HepG2 (cell line): Measurements from ENCODE around the gene E2F1. TPM values are rescaled to one million over a fixed set of nuclear protein-coding genes. Genes with fewer than 3 reads are reported as not detected.

Experiments used
- CCDC6 ChIP-seq: sonication (generic); formaldehyde crosslinking; IDR thresholded peaks from 2 replicates; pipeline ENCODE4 v1.8.1; 2022; ENCODE audit warnings: mild to moderate bottlenecking, missing genetic modification reagents, moderate library complexity
- CHD4 ChIP-seq: fragments of 200-600 bp; sonication (generic); IDR thresholded peaks from 2 replicates; pipeline ENCODE4 v1.7.0; 2017; ENCODE audit warnings: mild to moderate bottlenecking, low read length, borderline replicate concordance
- CREB1 ChIP-seq, 2 experiments: fragments of 450-650 bp in 1 of 2; IDR thresholded peaks; 2 replicates each; pipeline ENCODE4 v1.6.1; 2016 to 2017; ENCODE audit warnings: control low read depth in 1 of 2, mild to moderate bottlenecking in 1 of 2, missing compliant biosample characterization in 1 of 2, missing genetic modification characterization in 1 of 2
- E2F5 ChIP-seq: sonication (generic); formaldehyde crosslinking; conservative IDR thresholded peaks from 2 replicates; pipeline ENCODE4 v1.4.0; 2020; ENCODE audit warnings: missing genetic modification reagents
- GATAD2A ChIP-seq: IDR thresholded peaks from 2 replicates; pipeline ENCODE4 v1.6.1; 2016
- GPN1 ChIP-seq: sonication (generic); formaldehyde crosslinking; IDR thresholded peaks from 2 replicates; pipeline ENCODE4 v1.5.1; 2020; ENCODE audit warnings: missing genetic modification reagents, borderline replicate concordance
- HCFC1 ChIP-seq: fragments of 150-350 bp; IDR thresholded peaks from 2 replicates; pipeline ENCODE4 v1.6.1; 2014; ENCODE audit warnings: low read depth, low read length
- HNRNPL ChIP-seq: fragments of 200-400 bp; formaldehyde crosslinking; IDR thresholded peaks from 2 replicates; pipeline ENCODE4 v1.6.1; 2017; ENCODE audit warnings: mild to moderate bottlenecking, low read depth, low read length
- ISL2 ChIP-seq: sonication (generic); formaldehyde crosslinking; IDR thresholded peaks from 2 replicates; pipeline ENCODE4 v1.5.0; 2020; ENCODE audit warnings: missing genetic modification reagents
- KMT2A ChIP-seq: sonication (generic); formaldehyde crosslinking; IDR thresholded peaks from 2 replicates; pipeline ENCODE4 v1.4.0; 2020; ENCODE audit warnings: missing genetic modification reagents
- MED8 ChIP-seq: sonication (generic); formaldehyde crosslinking; IDR thresholded peaks from 2 replicates; pipeline ENCODE4 v1.8.1; 2023; ENCODE audit warnings: mild to moderate bottlenecking, missing genetic modification reagents; ENCODE audit not compliant: insufficient replicate concordance
- MYPOP ChIP-seq: sonication (generic); formaldehyde crosslinking; IDR thresholded peaks from 2 replicates; pipeline ENCODE4 v1.8.1; 2023; ENCODE audit warnings: mild to moderate bottlenecking, moderate library complexity, missing genetic modification reagents
- NFE2L2 ChIP-seq: fragments of 150-350 bp; IDR thresholded peaks from 2 replicates; pipeline ENCODE4 v1.6.1; 2014; ENCODE audit warnings: low read length
- PAX8 ChIP-seq: sonication (generic); formaldehyde crosslinking; IDR thresholded peaks from 2 replicates; pipeline ENCODE4 v1.8.0; 2022; ENCODE audit warnings: mild to moderate bottlenecking, missing genetic modification reagents, borderline replicate concordance
- PBX3 ChIP-seq: sonication (generic); formaldehyde crosslinking; IDR thresholded peaks from 2 replicates; pipeline ENCODE4 v1.8.1; 2023; ENCODE audit warnings: missing genetic modification reagents, inconsistent platforms, borderline replicate concordance
- TCF7 ChIP-seq: sonication (generic); IDR thresholded peaks from 2 replicates; pipeline ENCODE4 v1.6.1; 2016; ENCODE audit warnings: antibody characterized with exemption, low read depth
- WIZ ChIP-seq: sonication (generic); formaldehyde crosslinking; IDR thresholded peaks from 2 replicates; pipeline ENCODE4 v1.5.1; 2020; ENCODE audit warnings: mild to moderate bottlenecking, missing genetic modification reagents
- ZFP91 ChIP-seq: sonication (generic); formaldehyde crosslinking; IDR thresholded peaks from 2 replicates; pipeline ENCODE4 v1.9.0; 2022; ENCODE audit warnings: missing genetic modification reagents, mild to moderate bottlenecking, borderline replicate concordance
- ZMAT3 ChIP-seq: sonication (generic); formaldehyde crosslinking; conservative IDR thresholded peaks from 2 replicates; pipeline ENCODE4 v1.7.0; 2021; ENCODE audit warnings: missing genetic modification reagents
- ZNF512B ChIP-seq: sonication (generic); formaldehyde crosslinking; IDR thresholded peaks from 2 replicates; pipeline ENCODE4 v1.5.1; 2020; ENCODE audit warnings: missing genetic modification reagents, mild to moderate bottlenecking, borderline replicate concordance
- polyA plus RNA-seq, 8 experiments: library from polyadenylated mRNA; depleted of rRNA in 3 of 8; stranded (reverse) in 7 of 8; unstranded in 1 of 8; fragments of >200 nt; fragmentation: Illumina TruSeq in 4 of 8; extraction: Trizol in 4 of 8; gene quantifications; 2 replicates each; pipeline versions ENCODE4 v1.2.1 to v1.2.3, GENCODE V29; 2011 to 2016; ENCODE audit warnings: low read depth in 4 of 8, missing spikeins in 1 of 8, mixed read lengths in 1 of 8; ENCODE audit not compliant: insufficient read depth in 1 of 8
- total RNA-seq, 5 experiments: library from RNA; depleted of rRNA; stranded (reverse); fragments of >200 nt; fragmentation: Illumina TruSeq; extraction: Trizol; gene quantifications; 2 replicates each; pipeline ENCODE4 v1.2.3, GENCODE V29; 2016; ENCODE audit warnings: low read depth in 1 of 5

Gene E2F1
- total and polyA plus RNA-seq, 2 of the 13 experiments (the other 11 are each of a cell fraction or from before 2014, with no cell fraction given), result 25.5 to 39.4 TPM

- no peak for TF ChIP-seq PBX3
- TF ChIP-seq GPN1 (CRISPR knock-in tag), result no peak
- TF ChIP-seq WIZ (CRISPR knock-in tag), result peak; percentile 67; the same call in 1 of the 2 replicates
- TF ChIP-seq MYPOP (CRISPR knock-in tag), result peak; percentile 84
- TF ChIP-seq CHD4, result no peak
- TF ChIP-seq NFE2L2, result no peak
- peak; percentile 84; the same call in 1 of the 2 replicates for TF ChIP-seq PAX8 (CRISPR knock-in tag)
- TF ChIP-seq CREB1 (IDR thresholded peaks at IDR 0.05), result no peak
- TF ChIP-seq CREB1 (CRISPR knock-in tag; IDR thresholded peaks at IDR 0.05), result no peak
- peak; percentile 89 for TF ChIP-seq MED8 (CRISPR knock-in tag)
- no peak; the same call in 1 of the 2 replicates for TF ChIP-seq HCFC1
- TF ChIP-seq TCF7, result no peak
- peak; percentile 80; the same call in 1 of the 2 replicates for TF ChIP-seq KMT2A
- TF ChIP-seq ZFP91, result peak; percentile 97
- TF ChIP-seq E2F5 (CRISPR knock-in tag), result no peak; the same call in 1 of the 2 replicates
- TF ChIP-seq GATAD2A (CRISPR knock-in tag), result 0 out of 2 replicates have a peak, but pooled peaks have one; percentile 8
- peak; percentile 43; the same call in 1 of the 2 replicates for TF ChIP-seq HNRNPL
- TF ChIP-seq ZMAT3 (CRISPR knock-in tag), result peak; percentile 96
- TF ChIP-seq CCDC6 (CRISPR knock-in tag), result peak; percentile 98
- TF ChIP-seq ZNF512B (CRISPR knock-in tag), result no peak
- peak; percentile 13; the same call in 1 of the 2 replicates for TF ChIP-seq ISL2 (CRISPR knock-in tag)
These were observed 22.8 kb downstream of the E2F1 start (continued) for GRCh38 chr20:33663161-33664084.
